Measurements from ENCODE around the gene LPAR5. TPM values are rescaled to one million over a fixed set of nuclear protein-coding genes. Genes with fewer than 3 reads are reported as not detected.
A peak's percentile ranks its signal among the peaks of the same experiment; 100 is the strongest.

LPAR5 gene
- polyA plus RNA-seq (ENCODE audit: low read depth in 6 of 6) = 10 to 100 TPM; 25.2 to 69.9 (median 40.1) TPM

DNA sequence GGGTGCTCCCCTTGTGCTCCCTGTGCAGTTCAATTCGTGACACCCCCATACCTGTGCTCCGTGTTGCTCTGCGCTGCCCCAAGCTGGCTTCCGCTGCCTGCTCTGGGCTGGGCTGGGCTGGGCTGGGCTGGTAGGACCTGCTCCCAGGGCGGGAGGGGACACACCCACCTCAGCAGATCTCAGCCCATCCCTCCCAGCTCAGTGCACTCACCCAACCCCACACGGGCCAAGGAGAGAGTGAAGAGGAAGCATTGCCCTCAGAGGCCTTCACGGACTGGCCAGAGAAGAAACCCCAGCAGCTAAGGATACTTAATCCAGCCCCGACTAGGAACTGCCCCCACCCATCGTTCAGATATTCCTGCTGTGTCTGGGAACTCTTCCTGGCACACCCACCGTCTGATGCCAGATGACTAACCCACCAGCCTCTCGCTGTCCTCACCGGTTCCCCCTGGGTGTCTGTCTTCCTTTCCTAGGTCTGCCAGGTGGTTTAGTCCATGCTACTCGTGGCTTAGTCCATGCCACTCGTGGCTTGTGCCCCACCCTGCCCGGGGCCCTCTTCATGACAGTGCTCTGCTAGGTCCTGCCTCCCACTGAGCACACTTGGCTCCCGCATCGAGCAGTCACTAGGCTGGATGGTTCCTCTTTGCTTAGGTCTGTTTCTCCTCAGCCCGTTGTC lies at the start of gene LPAR5:
LPAR5 (minus strand) TSS at position 104 of the 676 bp plus-strand sequence. CDS start 14,711 bp downstream, outside the sequence.
- Mint-ChIP-seq H3K4me3 (peak within 1 kb of the TSS; percentile 84 to 98 (median 94)), H3K4me1 (peaks cover 65 to 87% (median 82%) of the 10 kb centered on the region in 3 donors), H3K27ac (peak within 1 kb of the TSS; percentile 91 to 100 (median 96)), H3K36me3 (peaks cover 6 to 7% of the 10 kb centered on the region in 2 donors), H3K27me3 (no peaks in the 10 kb centered on the region), H3K9me3 (no peaks in the 10 kb centered on the region)
- peak; percentile 53 to 63 for ATAC-seq (ENCODE audit: low read depth in 2 of 2)
- peak; percentile 61 for DNase-seq

GRCh38 chr12:6684609-6685008 lies 48.9 kb upstream of the LPAR5 start:
- Mint-ChIP-seq H3K4me1 (peaks cover 33 to 55% (median 49%) of the 10 kb centered on the region in 3 donors), H3K4me3 (peak overlapping the region in 2 of 8 donors; percentile 44 to 72), H3K27ac (peak overlapping the region in 3 of 6 donors; percentile 21 to 76 (median 34)), H3K9me3 (no peaks in the 10 kb centered on the region), H3K27me3 (no peaks in the 10 kb centered on the region), H3K36me3 (no peaks in the 10 kb centered on the region)
- no peak for ATAC-seq (ENCODE audit: low read depth in 2 of 2)
- DNase-seq = peak; percentile 59

DNA sequence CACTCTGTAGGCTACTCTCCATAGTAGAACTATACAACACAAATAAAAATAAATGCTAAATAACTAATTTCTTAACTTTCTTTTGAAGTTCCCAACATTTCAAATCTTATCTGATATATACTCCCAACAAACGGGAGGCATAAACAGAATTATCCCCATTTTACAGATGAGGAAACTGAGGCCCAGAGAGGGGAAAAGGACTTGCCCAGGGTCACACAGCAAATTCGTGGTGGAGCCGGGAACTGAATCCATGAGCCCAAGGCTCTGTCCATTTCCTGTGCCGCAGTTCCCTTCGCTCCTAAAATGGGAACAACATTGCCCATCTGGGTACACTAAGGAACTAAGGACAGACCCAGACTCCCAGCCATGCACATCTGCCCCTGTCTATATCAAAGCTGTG lies 41.2 kb upstream of the LPAR5 start:
- ATAC-seq (ENCODE audit: low read depth in 2 of 2) (no peak), DNase-seq (no peak)
- Mint-ChIP-seq H3K36me3 (peaks cover 12 to 24% of the 10 kb centered on the region in 2 donors), H3K27me3 (no peaks in the 10 kb centered on the region), H3K4me3 (peak overlapping the region in 1 of 8 donors; percentile 50), H3K27ac (no peak overlapping the region), H3K9me3 (no peaks in the 10 kb centered on the region), H3K4me1 (peaks cover under 1 to 17% (median 3%) of the 10 kb centered on the region in 3 donors)

DNA sequence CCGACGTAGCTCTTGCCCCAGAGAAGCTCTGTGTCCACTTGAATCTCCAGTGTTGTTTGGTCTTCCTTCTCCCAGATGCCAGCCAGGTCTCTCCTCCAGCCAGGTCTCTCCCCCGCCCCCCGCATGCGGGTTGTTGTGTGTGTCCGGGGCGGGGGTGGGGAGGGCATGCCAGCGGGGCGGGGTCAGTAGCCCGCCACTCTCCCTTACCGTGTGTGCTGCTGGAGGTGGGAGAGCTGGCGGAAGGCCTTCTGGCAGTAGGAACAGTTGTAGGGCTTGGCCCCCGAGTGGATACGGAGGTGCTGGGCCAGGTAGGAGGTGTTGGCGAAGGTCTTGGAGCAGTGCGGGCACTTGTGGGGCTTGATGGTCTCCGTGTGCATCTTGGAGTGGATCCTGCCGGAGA lies 36.4 kb upstream of the LPAR5 start:
- H3K4me3 Mint-ChIP-seq = no peak overlapping the region
- H3K27me3 Mint-ChIP-seq = no peaks in the 10 kb centered on the region
- no peak overlapping the region for H3K27ac Mint-ChIP-seq
- DNase-seq (no peak), ATAC-seq (ENCODE audit: low read depth in 2 of 2) (no peak)
- peaks cover 0 to under 1% (median 0%) of the 10 kb centered on the region in 3 donors for H3K4me1 Mint-ChIP-seq
- H3K36me3 Mint-ChIP-seq = peaks cover 21 to 35% of the 10 kb centered on the region in 2 donors
- no peaks in the 10 kb centered on the region for H3K9me3 Mint-ChIP-seq

- peaks cover 20 to 28% of the 10 kb centered on the region in 2 donors for H3K36me3 Mint-ChIP-seq
- H3K9me3 Mint-ChIP-seq = peaks cover 0 to 2% (median 0%) of the 10 kb centered on the region in 7 donors
- ATAC-seq (ENCODE audit: low read depth in 2 of 2) (no peak), DNase-seq (no peak)
- H3K27ac Mint-ChIP-seq = peak overlapping the region in 1 of 6 donors; percentile 36
- H3K4me3 Mint-ChIP-seq = no peak overlapping the region
- no peaks in the 10 kb centered on the region for H3K27me3 Mint-ChIP-seq
- H3K4me1 Mint-ChIP-seq = peaks cover 4 to 19% (median 16%) of the 10 kb centered on the region in 3 donors
These were observed 31.9 kb upstream of the LPAR5 start for GRCh38 chr12:6667559-6668210.

DNA sequence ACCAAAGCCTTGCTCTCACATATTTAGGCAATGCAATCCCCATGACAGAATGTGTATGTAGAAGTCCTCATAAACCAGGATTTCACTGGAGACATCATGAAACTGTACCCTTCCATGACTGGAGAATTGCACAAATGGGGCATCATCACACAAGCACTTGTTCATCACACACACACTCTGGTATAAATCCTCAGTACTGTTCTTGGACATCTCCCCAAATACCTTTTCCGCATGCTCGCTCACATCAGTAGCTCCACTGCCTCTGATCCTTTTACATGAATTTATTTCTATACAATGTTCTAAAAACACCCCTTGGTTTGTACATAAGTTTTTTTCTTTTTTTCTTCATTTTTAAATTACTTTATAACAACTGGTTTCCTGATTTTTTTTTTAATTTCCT lies 30.5 kb upstream of the LPAR5 start:
- H3K4me3 Mint-ChIP-seq = peak overlapping the region in 1 of 8 donors; percentile 15
- H3K27me3 Mint-ChIP-seq = no peaks in the 10 kb centered on the region
- no peak for ATAC-seq (ENCODE audit: low read depth in 2 of 2)
- no peak for DNase-seq
- peaks cover 0 to 2% (median 0%) of the 10 kb centered on the region in 7 donors for H3K9me3 Mint-ChIP-seq
- H3K4me1 Mint-ChIP-seq = peaks cover 13 to 32% (median 27%) of the 10 kb centered on the region in 3 donors
- H3K36me3 Mint-ChIP-seq = peaks cover 13 to 17% of the 10 kb centered on the region in 2 donors
- no peak overlapping the region for H3K27ac Mint-ChIP-seq

- Mint-ChIP-seq H3K4me3 (no peak overlapping the region), H3K4me1 (peaks cover 13 to 36% (median 27%) of the 10 kb centered on the region in 3 donors), H3K27me3 (no peaks in the 10 kb centered on the region), H3K9me3 (peaks cover 0 to 2% (median 0%) of the 10 kb centered on the region in 7 donors), H3K36me3 (peaks cover 8 to 13% of the 10 kb centered on the region in 2 donors), H3K27ac (peak overlapping the region in 2 of 6 donors; percentile 49 to 76)
- ATAC-seq (ENCODE audit: low read depth in 2 of 2) (no peak), DNase-seq (no peak)
These were observed 29.1 kb upstream of the LPAR5 start for GRCh38 chr12:6664902-6665301.

DNA sequence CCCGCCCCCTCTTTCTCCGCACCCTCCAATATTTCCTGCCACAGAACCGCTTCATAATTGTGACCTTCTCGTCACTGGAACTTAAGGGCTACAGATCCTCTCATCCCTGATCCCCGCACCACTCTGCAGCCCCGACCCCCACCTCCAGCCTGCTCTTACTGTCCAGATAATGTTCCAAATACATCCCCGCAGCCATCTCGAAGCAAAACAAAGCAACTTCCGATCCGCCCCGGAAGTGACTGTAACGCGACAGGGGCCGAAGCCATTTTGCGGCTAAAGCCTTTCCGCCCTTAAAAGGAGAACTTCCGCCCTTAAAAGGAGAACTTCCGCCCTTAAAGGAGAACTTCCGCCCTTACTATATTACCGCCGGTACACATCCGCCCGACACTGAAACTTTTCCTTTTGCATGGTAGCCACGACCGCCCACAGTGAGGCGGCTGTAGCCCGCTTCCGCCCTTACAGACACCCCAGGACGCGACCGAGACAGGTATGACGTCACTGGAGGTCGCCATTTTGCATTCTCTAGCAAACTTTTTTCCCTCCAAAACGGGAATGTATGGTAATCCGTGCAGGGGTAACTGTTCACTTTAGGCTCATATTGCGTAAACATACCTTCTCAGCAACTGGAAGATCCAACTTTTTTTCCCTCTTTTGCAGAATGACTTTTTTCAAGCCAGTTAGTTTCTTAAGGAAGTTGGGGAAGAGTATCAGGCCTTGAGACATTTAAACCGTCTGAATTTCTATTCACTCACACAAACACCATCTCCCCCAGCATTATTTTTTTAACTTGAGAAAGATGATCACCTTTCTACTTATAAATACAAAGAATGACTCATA lies 27.4 kb upstream of the LPAR5 start, which contains the start of gene ING4:
ING4 (minus strand) TSS at position 214 of the 837 bp plus-strand sequence; CDS start at position 196, 18 bp downstream.
- Mint-ChIP-seq H3K36me3 (peaks cover 11% of the 10 kb centered on the region in 2 donors), H3K27me3 (no peaks in the 10 kb centered on the region), H3K27ac (peak within 1 kb of the TSS; percentile 95 to 98 (median 96)), H3K9me3 (peaks cover 0 to 2% (median 0%) of the 10 kb centered on the region in 7 donors), H3K4me1 (peaks cover 21 to 45% (median 37%) of the 10 kb centered on the region in 3 donors), H3K4me3 (peak within 1 kb of the TSS; percentile 90 to 97 (median 96))
- DNase-seq = peak; percentile 96
- ATAC-seq (ENCODE audit: low read depth in 2 of 2) = peak; percentile 98 to 99

- H3K9me3 Mint-ChIP-seq = peaks cover 0 to 2% (median 0%) of the 10 kb centered on the region in 7 donors
- peaks cover 23 to 45% (median 39%) of the 10 kb centered on the region in 3 donors for H3K4me1 Mint-ChIP-seq
- DNase-seq (no peak), ATAC-seq (ENCODE audit: low read depth in 2 of 2) (peak; percentile 17 to 39)
- peak overlapping the region; percentile 90 to 97 (median 96) for H3K4me3 Mint-ChIP-seq
- H3K27ac Mint-ChIP-seq = peak overlapping the region; percentile 95 to 98 (median 96)
- peaks cover 6 to 7% of the 10 kb centered on the region in 2 donors for H3K36me3 Mint-ChIP-seq
- no peaks in the 10 kb centered on the region for H3K27me3 Mint-ChIP-seq
These were observed 26.8 kb upstream of the LPAR5 start for GRCh38 chr12:6662602-6662905.

GRCh38 chr12:6653987-6654386 lies 18.2 kb upstream of the LPAR5 start:
- ATAC-seq (ENCODE audit: low read depth in 2 of 2) (no peak), DNase-seq (no peak)
- Mint-ChIP-seq H3K9me3 (no peaks in the 10 kb centered on the region), H3K36me3 (peaks cover 21 to 36% of the 10 kb centered on the region in 2 donors), H3K4me1 (peaks cover 14 to 30% (median 28%) of the 10 kb centered on the region in 3 donors), H3K27ac (no peak overlapping the region), H3K27me3 (no peaks in the 10 kb centered on the region), H3K4me3 (no peak overlapping the region)

DNA sequence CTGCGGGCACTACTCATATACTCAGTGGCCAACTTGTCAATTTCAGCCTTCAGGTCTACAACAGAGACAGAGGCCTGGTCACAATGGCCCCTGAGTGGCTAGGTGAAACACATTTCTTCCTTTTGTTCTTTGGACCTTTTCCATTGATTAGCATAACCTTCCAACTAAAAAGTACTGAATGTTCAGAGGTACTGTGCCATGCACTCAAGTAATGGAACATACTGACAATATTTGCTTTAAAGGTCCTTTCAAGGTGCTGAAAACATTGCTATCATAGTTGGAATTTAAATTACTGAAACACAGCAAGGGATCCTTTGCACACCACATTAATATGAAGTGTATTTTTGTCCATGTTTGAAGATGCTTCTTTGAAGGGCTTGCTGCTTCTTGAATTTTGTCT lies 17.6 kb upstream of the LPAR5 start:
- ATAC-seq (ENCODE audit: low read depth in 2 of 2) (no peak), DNase-seq (no peak)
- Mint-ChIP-seq H3K27me3 (no peaks in the 10 kb centered on the region), H3K4me3 (no peak overlapping the region), H3K36me3 (peaks cover 15 to 34% of the 10 kb centered on the region in 2 donors), H3K27ac (no peak overlapping the region), H3K4me1 (peaks cover 9 to 24% (median 22%) of the 10 kb centered on the region in 3 donors), H3K9me3 (no peaks in the 10 kb centered on the region)

GRCh38 chr12:6652391-6652790 lies 16.6 kb upstream of the LPAR5 start:
- Mint-ChIP-seq H3K27ac (peak overlapping the region in 3 of 6 donors; percentile 41 to 81 (median 64)), H3K9me3 (no peaks in the 10 kb centered on the region), H3K36me3 (peaks cover 15 to 36% of the 10 kb centered on the region in 2 donors), H3K4me1 (peaks cover 5 to 24% (median 21%) of the 10 kb centered on the region in 3 donors), H3K4me3 (no peak overlapping the region), H3K27me3 (no peaks in the 10 kb centered on the region)
- no peak for ATAC-seq (ENCODE audit: low read depth in 2 of 2)
- DNase-seq = no peak

- no peak for ATAC-seq (ENCODE audit: low read depth in 2 of 2)
- DNase-seq = no peak
- Mint-ChIP-seq H3K27me3 (no peaks in the 10 kb centered on the region), H3K27ac (no peak overlapping the region), H3K4me3 (no peak overlapping the region), H3K9me3 (no peaks in the 10 kb centered on the region), H3K4me1 (peaks cover 13 to 33% (median 17%) of the 10 kb centered on the region in 3 donors), H3K36me3 (peaks cover 13 to 32% of the 10 kb centered on the region in 2 donors)
These were observed 15.1 kb upstream of the LPAR5 start for GRCh38 chr12:6650832-6651231.
